NT2/D1 (cell line): Measurements from ENCODE around the gene CDC42BPA.

Source experiments
- SUZ12 ChIP-seq: IDR thresholded peaks from 2 replicates; pipeline ENCODE4 v1.6.1; 2011; ENCODE audit not compliant: insufficient read length, insufficient read depth; ENCODE audit errors: extremely low read depth
- ZNF274 ChIP-seq: IDR thresholded peaks from 2 replicates; pipeline ENCODE4 v1.6.1; 2011; ENCODE audit warnings: mild to moderate bottlenecking, low read depth, low read length

GRCh38 chr1:227245613-227246320 lies 72.5 kb downstream of the CDC42BPA start:
- TF ChIP-seq ZNF274: no peak
- TF ChIP-seq SUZ12: no peak
